Endothelial cell of umbilical vein (primary cell): ENCODE measurements around the gene IL31RA. TPM values are rescaled to one million over a fixed set of nuclear protein-coding genes. Genes with fewer than 3 reads are reported as not detected.

Experiments
- BruUV-seq: library from RNA; stranded (reverse); fragments of 400-500 nt; replicated peaks from 2 replicates; lab custom pipeline; 2021; lab: Mats Ljungman, UMichigan
- CTCF ChIA-PET: fragments of 300-600, 350-600 bp; sonication (Branson Sonifier 250); formaldehyde crosslinking; loops from one replicate; lab custom pipeline; 2021; ENCODE audit warnings: antibody characterized with exemption, inconsistent platforms; lab: Charles Lee
- POLR2A ChIA-PET: fragments of 300-600, 350-600 bp; sonication (Branson Sonifier 250); formaldehyde crosslinking; loops from one replicate; lab custom pipeline; 2021; ENCODE audit warnings: antibody characterized with exemption, inconsistent platforms; lab: Charles Lee
- DNase-seq: peaks from one replicate; pipeline ENCODE4 v3.0.0-alpha.2; 2011; ENCODE audit warnings: low read depth, low spot score
- FAIRE-seq: peaks from 2 replicates; lab custom pipeline; 2011; peaks lifted over from hg19 to GRCh38; lab: Jason Lieb, UNC
- H2AFZ ChIP-seq: 2 replicates; pipeline ENCODE4 v1.6.0; 2012; ENCODE audit warnings: low read depth, low read length, control low read depth, inconsistent platforms
- H3K27ac ChIP-seq: 2 replicates; pipeline ENCODE4 v1.5.1; 2011; ENCODE audit warnings: low read depth, mild to moderate bottlenecking, control low read depth, low read length, moderate library complexity; ENCODE audit not compliant: insufficient read depth
- H3K27me3 ChIP-seq, 2 experiments: 2 replicates each; pipeline versions ENCODE4 v1.6.0 to v1.6.1; 2011; ENCODE audit warnings: low read length in 2 of 2, mixed read lengths in 1 of 2; ENCODE audit not compliant: control insufficient read depth in 2 of 2, insufficient read depth in 2 of 2
- H3K36me3 ChIP-seq, 2 experiments: 2 replicates in 1 of 2; 3 replicates in 1 of 2; pipeline ENCODE4 v1.5.1; 2011; ENCODE audit warnings: low read length in 2 of 2, mild to moderate bottlenecking in 1 of 2, moderate library complexity in 1 of 2; ENCODE audit not compliant: control insufficient read depth in 2 of 2, insufficient read depth in 2 of 2; ENCODE audit errors: extremely low read depth in 1 of 2
- H3K4me1 ChIP-seq: 3 replicates; pipeline ENCODE4 v1.5.1; 2011; ENCODE audit warnings: mild to moderate bottlenecking, low read length; ENCODE audit not compliant: control insufficient read depth, insufficient read depth; ENCODE audit errors: extremely low read depth
- H3K4me2 ChIP-seq: 2 replicates; pipeline ENCODE4 v1.6.1; 2011; ENCODE audit warnings: low read length, control low read depth, mixed read lengths; ENCODE audit not compliant: insufficient read depth
- H3K4me3 ChIP-seq, 3 experiments: fragments of 200-600 bp in 1 of 3; sonication (generic), shearing (Covaris generic) in 1 of 3; replicated peaks in 1 of 3; 2 replicates each; pipeline ENCODE4 v1.5.1; 2011 to 2016; ENCODE audit warnings: control low read depth in 3 of 3, low read length in 3 of 3, mild to moderate bottlenecking in 2 of 3, inconsistent platforms in 1 of 3, low read depth in 1 of 3, moderate library complexity in 1 of 3; ENCODE audit not compliant: insufficient read depth in 1 of 3
- H3K79me2 ChIP-seq: 2 replicates; pipeline ENCODE4 v1.6.0; 2012; ENCODE audit warnings: low read length, inconsistent platforms; ENCODE audit not compliant: control insufficient read depth, insufficient read depth
- H3K9ac ChIP-seq: replicated peaks from 2 replicates; pipeline ENCODE3; 2011; ENCODE audit warnings: low read length, control low read depth; ENCODE audit not compliant: insufficient read depth; ENCODE audit errors: extremely low read depth
- H3K9me1 ChIP-seq: replicated peaks from 3 replicates; pipeline ENCODE4 v1.6.0; 2011; ENCODE audit warnings: mild to moderate bottlenecking, low read length; ENCODE audit not compliant: control insufficient read depth, insufficient read depth; ENCODE audit errors: extremely low read depth
- H3K9me3 ChIP-seq: replicated peaks from 2 replicates; pipeline ENCODE4 v1.5.1; 2012; ENCODE audit warnings: low read length, inconsistent platforms; ENCODE audit not compliant: control insufficient read depth, insufficient read depth
- H4K20me1 ChIP-seq: replicated peaks from 2 replicates; pipeline ENCODE3; 2011; ENCODE audit warnings: mild to moderate bottlenecking, low read length; ENCODE audit not compliant: control insufficient read depth, insufficient read depth; ENCODE audit errors: extremely low read depth
- CTCF ChIP-seq, 2 donors: IDR thresholded peaks; 1 replicate in 1 of 2; 2 replicates in 1 of 2; pipeline ENCODE4 v1.5.1; 2011; ENCODE audit warnings: low read length in 2 of 2, mild to moderate bottlenecking in 2 of 2, moderate library complexity in 2 of 2, control low read depth in 1 of 2, inconsistent platforms in 1 of 2, low read depth in 1 of 2; ENCODE audit not compliant: insufficient read depth in 1 of 2; ENCODE audit errors: extremely low read depth in 1 of 2
- EZH2 ChIP-seq: IDR thresholded peaks from 2 replicates; pipeline ENCODE4 v1.6.1; 2012; ENCODE audit warnings: borderline replicate concordance, low read depth, mild to moderate bottlenecking, moderate library complexity, low read length, inconsistent platforms; ENCODE audit not compliant: severe bottlenecking
- GATA2 ChIP-seq: IDR thresholded peaks from 2 replicates; pipeline ENCODE4 v1.7.0; 2011; ENCODE audit warnings: low read depth, mild to moderate bottlenecking, moderate library complexity, mixed read lengths, low read length; ENCODE audit not compliant: insufficient read length, insufficient read depth
- JUN ChIP-seq: IDR thresholded peaks from 2 replicates; pipeline ENCODE4 v1.6.1; 2011; ENCODE audit warnings: borderline replicate concordance, low read depth; ENCODE audit not compliant: insufficient read length, insufficient read depth
- MAX ChIP-seq: IDR thresholded peaks from 2 replicates; pipeline ENCODE4 v1.6.1; 2011; ENCODE audit not compliant: insufficient read depth, insufficient read length
- MYC ChIP-seq: IDR thresholded peaks from one replicate; pipeline ENCODE4 v1.6.1; 2011; ENCODE audit warnings: mild to moderate bottlenecking, low read depth, low read length
- dilution Hi-C: fragments of 300-500 bp; cut with MboI; formaldehyde crosslinking; loops from one replicate; pipeline ENCODE4 v1.15.0; 2019; ENCODE audit warnings: low sequenced_read_pairs; ENCODE audit not compliant: extremely low pct_ligation_motif_present
- intact Hi-C: fragments of 100-400 bp; cut with micrococcal nuclease; formaldehyde crosslinking; loops from one replicate; pipeline ENCODE4 v1.10.0; 2022
- polyA plus RNA-seq, 4 experiments: library from polyadenylated mRNA; depleted of rRNA in 3 of 4; stranded (reverse) in 3 of 4; unstranded in 1 of 4; fragments of >200 nt; gene quantifications; 2 replicates each; pipeline versions ENCODE4 v1.2.1 to v1.2.3, GENCODE V29; 2011 to 2012; ENCODE audit warnings: missing spikeins in 1 of 4
- total RNA-seq: library from RNA; stranded (reverse); gene quantifications from 2 replicates; pipeline ENCODE4 v1.2.3, GENCODE V29; 2021

The IL31RA gene
- total and polyA plus RNA-seq, 2 donors (not counting 3 experiments of a cell fraction or from before 2014, with no cell fraction given) = 0.14 to 0.75 TPM

GRCh38 chr5:55929020-55929799 is 78.1 kb downstream of the IL31RA start:
- POLR2A ChIA-PET = no interaction called here
- H3K9me3 ChIP-seq = no peaks in the 10 kb centered on the region
- no peaks in the 10 kb centered on the region for H4K20me1 ChIP-seq
- dilution Hi-C loops = no loop called here
- H3K27ac ChIP-seq = no peak overlapping the region
- no peak overlapping the region for H3K9ac ChIP-seq
- DNase-seq = no peak
- TF ChIP-seq GATA2 (no peak), EZH2 (no peak), MYC (no peak), MAX (no peak), JUN (no peak), CTCF (IDR thresholded peaks at IDR 0.05; ENCODE audit: extremely low read depth in 1 of 2, insufficient read depth in 1 of 2, low read depth in 1 of 2, low read length in 2 of 2) (no peak)
- H3K36me3 ChIP-seq = no peaks in the 10 kb centered on the region
- CTCF ChIA-PET = interaction anchor here (0.5 kb wide), 1 partner anchor 655 kb away, joined by 3 read pairs; no protein-coding TSS in a partner anchor
- BruUV-seq = no TSS peak
- H3K27me3 ChIP-seq = no peaks in the 10 kb centered on the region
- no peaks in the 10 kb centered on the region for H3K9me1 ChIP-seq
- peaks cover 14% of the 10 kb centered on the region for H3K4me1 ChIP-seq
- H2AFZ ChIP-seq = no peak overlapping the region
- FAIRE-seq = no peak
- no peak overlapping the region for H3K4me2 ChIP-seq
- intact Hi-C loops = loop anchor here (10.0 kb wide), 1 partner anchor 394 kb away; the partner anchor contains the start of gene PLPP1
- no peaks in the 10 kb centered on the region for H3K79me2 ChIP-seq
- H3K4me3 ChIP-seq = no peak overlapping the region
